Neuronal stem cell (in vitro differentiated cells): ENCODE measurements around the gene APBB1.

Experiments
- DNase-seq: peaks from one replicate; pipeline ENCODE4 v3.0.0-alpha.2; 2013; ENCODE audit warnings: low spot score
- H2AFZ ChIP-seq: one replicate; pipeline ENCODE4 v1.6.1; 2013; ENCODE audit warnings: mild to moderate bottlenecking, low read length, inconsistent platforms
- H2AK5ac ChIP-seq: 2 replicates; pipeline ENCODE4 v1.6.1; 2013; ENCODE audit warnings: low read depth, mild to moderate bottlenecking, inconsistent platforms, low read length, moderate library complexity, mixed read lengths
- H2BK120ac ChIP-seq: 2 replicates; pipeline ENCODE4 v1.6.1; 2013; ENCODE audit warnings: low read depth, mild to moderate bottlenecking, inconsistent platforms, low read length, moderate library complexity, mixed read lengths
- H2BK12ac ChIP-seq: one replicate; pipeline ENCODE4 v1.6.1; 2013; ENCODE audit warnings: low read length, inconsistent platforms
- H2BK15ac ChIP-seq: 2 replicates; pipeline ENCODE4 v1.6.1; 2013; ENCODE audit warnings: mild to moderate bottlenecking, low read length, inconsistent platforms, mixed read lengths
- H2BK5ac ChIP-seq: one replicate; pipeline ENCODE4 v1.6.1; 2013; ENCODE audit warnings: inconsistent platforms, mild to moderate bottlenecking, low read length, moderate library complexity
- H3K14ac ChIP-seq: one replicate; pipeline ENCODE4 v1.6.1; 2013; ENCODE audit warnings: low read length, inconsistent platforms
- H3K18ac ChIP-seq: 2 replicates; pipeline ENCODE4 v1.6.1; 2013; ENCODE audit warnings: low read length, inconsistent platforms
- H3K23ac ChIP-seq: 2 replicates; pipeline ENCODE4 v1.6.1; 2013; ENCODE audit warnings: low read depth, mild to moderate bottlenecking, mixed read lengths, low read length, inconsistent platforms; ENCODE audit not compliant: poor library complexity
- H3K27ac ChIP-seq: replicated peaks from 3 replicates; pipeline ENCODE4 v1.5.1; 2013; ENCODE audit warnings: low read length, inconsistent platforms
- H3K27me3 ChIP-seq, 3 experiments: 2 replicates each; pipeline ENCODE4 v1.6.1; 2013; ENCODE audit warnings: low read length in 3 of 3, mild to moderate bottlenecking in 2 of 3, inconsistent platforms in 1 of 3, low read depth in 1 of 3, mixed read lengths in 1 of 3, moderate library complexity in 1 of 3; ENCODE audit not compliant: control insufficient read depth in 3 of 3, insufficient read depth in 3 of 3
- H3K36me3 ChIP-seq, 2 donors: replicated peaks in 1 of 2; 2 replicates each; pipeline ENCODE4 v1.6.1; 2013; ENCODE audit warnings: low read length in 2 of 2; ENCODE audit not compliant: control insufficient read depth in 2 of 2, insufficient read depth in 2 of 2
- H3K4ac ChIP-seq: 2 replicates; pipeline ENCODE4 v1.6.1; 2013; ENCODE audit warnings: inconsistent platforms, mild to moderate bottlenecking, low read length, moderate library complexity
- H3K4me1 ChIP-seq, 2 donors: 1 replicate in 1 of 2; 2 replicates in 1 of 2; pipeline ENCODE4 v1.6.1; 2013; ENCODE audit warnings: low read length in 2 of 2, low read depth in 1 of 2; ENCODE audit not compliant: control insufficient read depth in 2 of 2, insufficient read depth in 1 of 2
- H3K4me2 ChIP-seq: one replicate; pipeline ENCODE4 v1.6.1; 2013; ENCODE audit warnings: mild to moderate bottlenecking, low read length, inconsistent platforms; ENCODE audit not compliant: insufficient read depth, poor library complexity, severe bottlenecking
- H3K4me3 ChIP-seq, 2 donors: 2 replicates each; pipeline ENCODE4 v1.5.1; 2013; ENCODE audit warnings: low read length in 2 of 2, mild to moderate bottlenecking in 2 of 2, inconsistent platforms in 1 of 2, moderate library complexity in 1 of 2
- H3K79me1 ChIP-seq: one replicate; pipeline ENCODE4 v1.6.1; 2013; ENCODE audit warnings: low read depth, mild to moderate bottlenecking, inconsistent platforms, low read length, moderate library complexity
- H3K9ac ChIP-seq: one replicate; pipeline ENCODE4 v1.6.1; 2013; ENCODE audit warnings: mild to moderate bottlenecking, low read depth, low read length, inconsistent platforms; ENCODE audit not compliant: poor library complexity
- H3K9me3 ChIP-seq, 2 donors: replicated peaks in 1 of 2; 2 replicates each; pipeline versions ENCODE3 to v1.6.1; 2013; ENCODE audit warnings: low read length in 2 of 2, mild to moderate bottlenecking in 2 of 2, inconsistent platforms in 1 of 2, low read depth in 1 of 2, mixed read lengths in 1 of 2, moderate library complexity in 1 of 2; ENCODE audit not compliant: control insufficient read depth in 2 of 2, insufficient read depth in 1 of 2
- H4K8ac ChIP-seq: one replicate; pipeline ENCODE4 v1.6.1; 2013; ENCODE audit warnings: low read depth, mild to moderate bottlenecking, inconsistent platforms, low read length, moderate library complexity
- H4K91ac ChIP-seq: one replicate; pipeline ENCODE4 v1.6.1; 2013; ENCODE audit warnings: low read length, low read depth, mild to moderate bottlenecking, inconsistent platforms; ENCODE audit not compliant: poor library complexity
- WGBS, 2 donors: extraction: QIAGEN DNeasy Blood & Tissue Kit; methylation state at CpG; one replicate each; pipeline ENCODE4 v1.1.7; 2013; ENCODE audit warnings: missing lambda C conversion rate in 2 of 2, mixed read lengths in 1 of 2; ENCODE audit not compliant: insufficient read length in 2 of 2, insufficient replicate concordance in 1 of 2; ENCODE audit errors: extremely low coverage in 2 of 2; 5-methylcytosine and 5-hydroxymethylcytosine counted together

The APBB1 gene

DNA sequence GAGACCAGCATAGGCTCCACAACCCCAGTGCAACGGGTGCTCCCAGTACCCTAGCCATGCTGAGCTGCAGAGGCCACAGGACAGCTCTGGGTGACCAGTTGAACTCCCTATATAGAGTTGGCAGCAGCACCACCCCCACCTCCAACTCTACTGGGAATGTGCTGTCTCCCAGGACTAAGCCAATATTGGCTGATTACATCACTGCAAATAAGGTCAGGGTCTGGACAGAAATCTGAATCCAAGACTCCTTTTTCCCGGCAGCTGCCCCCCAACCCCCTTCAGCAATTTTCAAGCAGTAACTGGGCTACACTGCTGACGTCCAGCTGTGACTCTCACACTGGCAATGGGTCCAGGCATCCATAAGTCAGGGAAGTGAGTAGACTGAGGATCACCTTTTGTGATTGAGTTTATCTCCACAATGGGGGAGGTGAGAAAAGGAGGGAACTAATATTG, 22.0 kb upstream of the APBB1 start, which contains the start of gene HPX:
TSS of gene HPX (minus strand) at position 82 of the 453 bp plus-strand sequence. CDS start at position 58, 24 bp downstream.
- H2BK5ac ChIP-seq: no peak within 1 kb of the TSS
- no CpG with 5 or more reads among the region's 3 CpGs for WGBS, 2 donors
- H3K36me3 ChIP-seq: no peaks in the 10 kb centered on the region
- H3K9me3 ChIP-seq: no peaks in the 10 kb centered on the region
- no peak within 1 kb of the TSS for H3K27ac ChIP-seq
- H3K23ac ChIP-seq: no peak within 1 kb of the TSS
- no peak within 1 kb of the TSS for H3K4ac ChIP-seq
- no peak within 1 kb of the TSS for H3K18ac ChIP-seq
- peaks cover 2% of the 10 kb centered on the region in 2 donors for H3K4me1 ChIP-seq
- no peak within 1 kb of the TSS for H2BK12ac ChIP-seq
- H2AFZ ChIP-seq: no peak within 1 kb of the TSS
- H3K79me1 ChIP-seq: no peaks in the 10 kb centered on the region
- H4K91ac ChIP-seq: no peak within 1 kb of the TSS
- H3K9ac ChIP-seq: no peak within 1 kb of the TSS
- no peak within 1 kb of the TSS for H2AK5ac ChIP-seq
- H2BK15ac ChIP-seq: no peak within 1 kb of the TSS
- no peak for DNase-seq
- no peak within 1 kb of the TSS for H3K14ac ChIP-seq
- no peak within 1 kb of the TSS for H4K8ac ChIP-seq
- H2BK120ac ChIP-seq: no peak within 1 kb of the TSS
- H3K27me3 ChIP-seq: no peaks in the 10 kb centered on the region
- H3K4me3 ChIP-seq: no peak within 1 kb of the TSS
- H3K4me2 ChIP-seq: no peak within 1 kb of the TSS

- H3K27ac ChIP-seq: no peak overlapping the region
- H2BK12ac ChIP-seq: no peak overlapping the region
- H3K4me3 ChIP-seq: no peak overlapping the region
- no peak overlapping the region for H3K9ac ChIP-seq
- H4K8ac ChIP-seq: no peak overlapping the region
- peaks cover 2% of the 10 kb centered on the region in 2 donors for H3K4me1 ChIP-seq
- no peaks in the 10 kb centered on the region for H3K9me3 ChIP-seq
- no peak overlapping the region for H3K4ac ChIP-seq
- no peak overlapping the region for H3K23ac ChIP-seq
- no peaks in the 10 kb centered on the region for H3K79me1 ChIP-seq
- no peaks in the 10 kb centered on the region for H3K36me3 ChIP-seq
- H2BK15ac ChIP-seq: no peak overlapping the region
- no peak overlapping the region for H3K14ac ChIP-seq
- H3K4me2 ChIP-seq: no peak overlapping the region
- H2BK5ac ChIP-seq: no peak overlapping the region
- no CpG with 5 or more reads among the region's 1 CpG for WGBS, 2 donors
- no peak overlapping the region for H3K18ac ChIP-seq
- no peak overlapping the region for H2AK5ac ChIP-seq
- H2AFZ ChIP-seq: peak overlapping the region; percentile 5
- no peak overlapping the region for H4K91ac ChIP-seq
- no peak overlapping the region for H2BK120ac ChIP-seq
- H3K27me3 ChIP-seq: no peaks in the 10 kb centered on the region
- peak; percentile 15 for DNase-seq
These were observed 20.2 kb upstream of the APBB1 start for GRCh38 chr11:6438979-6439571.

DNA sequence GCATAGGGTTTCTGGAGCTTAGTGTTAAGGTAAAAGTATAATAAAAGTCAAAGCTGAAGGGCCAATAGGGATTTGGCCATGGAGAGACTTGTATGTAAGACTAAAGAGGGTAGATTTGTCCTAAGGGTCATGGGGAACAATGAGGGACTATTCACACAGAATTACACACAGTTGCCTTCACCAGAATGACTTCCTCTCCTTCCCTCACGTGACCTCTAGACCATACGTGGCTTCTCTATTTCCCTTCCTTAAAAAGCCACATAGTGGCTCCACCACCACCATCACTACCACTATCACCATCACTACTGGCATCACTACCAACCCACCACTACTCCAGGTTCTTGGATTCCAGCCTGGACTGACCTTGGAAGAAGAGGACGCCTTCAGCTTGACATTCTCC, 19.1 kb upstream of the APBB1 start:
- no peak overlapping the region for H2BK15ac ChIP-seq
- no peak overlapping the region for H2BK5ac ChIP-seq
- H3K4me2 ChIP-seq: no peak overlapping the region
- H3K9ac ChIP-seq: no peak overlapping the region
- H2BK12ac ChIP-seq: no peak overlapping the region
- no peak overlapping the region for H2AFZ ChIP-seq
- no CpG with 5 or more reads among the region's 3 CpGs for WGBS, 2 donors
- no peak overlapping the region for H3K4ac ChIP-seq
- no peak overlapping the region for H2AK5ac ChIP-seq
- H3K4me1 ChIP-seq: peaks cover 2% of the 10 kb centered on the region in 2 donors
- no peak for DNase-seq
- no peak overlapping the region for H4K91ac ChIP-seq
- no peak overlapping the region for H3K18ac ChIP-seq
- no peak overlapping the region for H3K27ac ChIP-seq
- no peak overlapping the region for H4K8ac ChIP-seq
- no peak overlapping the region for H3K23ac ChIP-seq
- no peaks in the 10 kb centered on the region for H3K9me3 ChIP-seq
- H2BK120ac ChIP-seq: no peak overlapping the region
- H3K27me3 ChIP-seq: peaks cover 0 to 2% (median 0%) of the 10 kb centered on the region in 3 experiments
- no peaks in the 10 kb centered on the region for H3K79me1 ChIP-seq
- H3K36me3 ChIP-seq: no peaks in the 10 kb centered on the region
- H3K14ac ChIP-seq: no peak overlapping the region
- no peak overlapping the region for H3K4me3 ChIP-seq

DNA sequence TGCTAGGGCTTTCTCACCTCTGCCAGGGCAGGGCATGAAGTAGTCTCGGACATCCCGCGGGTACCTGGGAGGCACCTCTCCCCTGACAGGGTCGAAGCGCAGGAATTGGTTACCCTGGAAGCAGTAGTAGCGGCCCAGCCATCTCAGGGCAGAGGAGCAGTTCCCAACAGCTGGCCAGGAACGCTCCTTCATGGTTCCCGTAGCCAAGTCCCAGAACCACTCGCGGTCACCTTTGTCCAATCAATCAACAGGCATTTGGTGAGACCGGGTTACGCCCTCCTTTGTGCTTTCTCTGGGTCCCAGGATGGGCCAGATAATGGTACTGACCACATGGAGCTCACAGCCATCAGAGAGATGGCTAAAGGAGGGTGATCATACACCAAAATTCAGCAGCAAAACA, 18.5 kb upstream of the APBB1 start:
- no peak overlapping the region for H2AK5ac ChIP-seq
- peaks cover 2% of the 10 kb centered on the region in 2 donors for H3K4me1 ChIP-seq
- no peak overlapping the region for H3K18ac ChIP-seq
- H2BK12ac ChIP-seq: no peak overlapping the region
- H3K9me3 ChIP-seq: no peaks in the 10 kb centered on the region
- no peak overlapping the region for H4K91ac ChIP-seq
- no peak overlapping the region for H4K8ac ChIP-seq
- H3K4me2 ChIP-seq: no peak overlapping the region
- H3K9ac ChIP-seq: no peak overlapping the region
- H2BK120ac ChIP-seq: no peak overlapping the region
- no peak overlapping the region for H3K23ac ChIP-seq
- H3K4me3 ChIP-seq: no peak overlapping the region
- no peaks in the 10 kb centered on the region for H3K79me1 ChIP-seq
- no peak overlapping the region for H3K27ac ChIP-seq
- no peak overlapping the region for H2BK5ac ChIP-seq
- H3K27me3 ChIP-seq: peaks cover 0 to 3% (median 0%) of the 10 kb centered on the region in 3 experiments
- H3K36me3 ChIP-seq: no peaks in the 10 kb centered on the region
- no CpG with 5 or more reads among the region's 12 CpGs for WGBS, 2 donors
- no peak for DNase-seq
- H2BK15ac ChIP-seq: no peak overlapping the region
- no peak overlapping the region for H3K14ac ChIP-seq
- H2AFZ ChIP-seq: no peak overlapping the region
- no peak overlapping the region for H3K4ac ChIP-seq
